Peyer's patch (tissue), 4 donors: ENCODE data around the gene VILL. TPM values are rescaled to one million over a fixed set of nuclear protein-coding genes. Genes with fewer than 3 reads are reported as not detected.
A peak's percentile ranks its signal among the peaks of the same experiment; 100 is the strongest.

Source experiments
- DNase-seq, 3 donors: peaks; one replicate each; pipeline ENCODE4 v3.0.0-alpha.2; 2017 to 2019
- H3K27ac ChIP-seq, 4 donors: fragments of 200-600 bp; sonication (generic); one replicate each; pipeline ENCODE4 v1.5.1; 2016 to 2019
- H3K27me3 ChIP-seq, 2 donors: fragments of 200-600 bp; sonication (generic); one replicate each; pipeline ENCODE4 v1.5.1; 2019
- H3K36me3 ChIP-seq, 3 donors: fragments of 200-600 bp; sonication (generic); one replicate each; pipeline ENCODE4 v1.5.1; 2016 to 2019
- H3K4me1 ChIP-seq, 4 donors: fragments of 200-600 bp; sonication (generic); one replicate each; pipeline ENCODE4 v1.5.1; 2016 to 2019
- H3K4me3 ChIP-seq, 4 donors: fragments of 200-600 bp; sonication (generic); 1 replicate in 3 of 4; 2 replicates in 1 of 4; pipeline ENCODE4 v1.5.1; 2016 to 2019; ENCODE audit warnings: mild to moderate bottlenecking in 1 of 4
- H3K9me3 ChIP-seq, 4 donors: fragments of 200-600 bp; sonication (generic); one replicate each; pipeline ENCODE4 v1.5.1; 2016 to 2019; ENCODE audit warnings: mild to moderate bottlenecking in 1 of 4
- CTCF ChIP-seq, 6 experiments: fragments of 450-650 bp in 4 of 6; fragments of 200-600 bp in 2 of 6; sonication (generic) in 1 of 6; IDR thresholded peaks; one replicate each; pipeline ENCODE4 v1.5.1; 2017 to 2019; ENCODE audit warnings: antibody characterized with exemption in 6 of 6, mild to moderate bottlenecking in 3 of 6, moderate library complexity in 1 of 6
- POLR2A ChIP-seq, 2 donors: fragments of 450-650 bp; IDR thresholded peaks; one replicate each; pipeline ENCODE4 v1.5.1; 2017; ENCODE audit warnings: antibody characterized with exemption in 2 of 2, mild to moderate bottlenecking in 2 of 2, moderate library complexity in 2 of 2
- total RNA-seq, 4 donors: library from RNA; depleted of rRNA; stranded (reverse); fragments of >200 nt; gene quantifications; one replicate each; pipeline ENCODE4 v1.1.0, GENCODE V29; 2016

VILL gene
- total RNA-seq, 4 donors from 2014 or later, result 59.4 to 309 (median 230) TPM

GRCh38 chr3:38022301-38022700 is 31.7 kb downstream of the VILL start:
- no peaks in the 10 kb centered on the region for H3K27me3 ChIP-seq
- H3K27ac ChIP-seq, result no peak overlapping the region
- H3K36me3 ChIP-seq, result peaks cover 0 to 19% (median 0%) of the 10 kb centered on the region in 3 donors
- H3K4me3 ChIP-seq, result no peak overlapping the region
- no peaks in the 10 kb centered on the region for H3K9me3 ChIP-seq
- peaks cover 0 to 18% (median 3%) of the 10 kb centered on the region in 4 donors for H3K4me1 ChIP-seq
- no peak for TF ChIP-seq CTCF (IDR thresholded peaks at IDR 0.05)
- TF ChIP-seq POLR2A (IDR thresholded peaks at IDR 0.05), result no peak
- DNase-seq, result peak in 1 of 3 donors; percentile 41

- H3K27ac ChIP-seq, result peak overlapping the region; percentile 92 to 96 (median 94)
- TF ChIP-seq POLR2A (IDR thresholded peaks at IDR 0.05), result no peak
- TF ChIP-seq CTCF (IDR thresholded peaks at IDR 0.05), result no peak
- H3K4me1 ChIP-seq, result peaks cover 0 to 18% (median 3%) of the 10 kb centered on the region in 4 donors
- H3K27me3 ChIP-seq, result no peaks in the 10 kb centered on the region
- no peaks in the 10 kb centered on the region for H3K9me3 ChIP-seq
- peak overlapping the region; percentile 65 to 90 (median 76) for H3K4me3 ChIP-seq
- peaks cover 0 to 12% (median 0%) of the 10 kb centered on the region in 3 donors for H3K36me3 ChIP-seq
- DNase-seq, result peak in 2 of 3 donors; percentile 36 to 41
Measured at GRCh38 chr3:38022896-38023709, 32.5 kb downstream of the VILL start.

- Histone ChIP-seq H3K36me3 (no peaks in the 10 kb centered on the region), H3K4me1 (peaks cover 3 to 35% (median 13%) of the 10 kb centered on the region in 4 donors), H3K4me3 (no peak overlapping the region), H3K27me3 (no peaks in the 10 kb centered on the region), H3K9me3 (no peaks in the 10 kb centered on the region), H3K27ac (no peak overlapping the region)
- DNase-seq, result peak in 2 of 3 donors; percentile 1 to 33
- no peak for TF ChIP-seq POLR2A (IDR thresholded peaks at IDR 0.05)
- no peak for TF ChIP-seq CTCF (IDR thresholded peaks at IDR 0.05)
Measured at GRCh38 chr3:38026856-38027255, 36.3 kb downstream of the VILL start.

GRCh38 chr3:38027466-38028465 is 37.2 kb downstream of the VILL start:
- TF ChIP-seq POLR2A (IDR thresholded peaks at IDR 0.05) (no peak), CTCF (IDR thresholded peaks at IDR 0.05) (no peak)
- Histone ChIP-seq H3K4me3 (no peak overlapping the region), H3K36me3 (no peaks in the 10 kb centered on the region), H3K27ac (no peak overlapping the region), H3K4me1 (peaks cover 3 to 34% (median 13%) of the 10 kb centered on the region in 4 donors), H3K27me3 (no peaks in the 10 kb centered on the region), H3K9me3 (no peaks in the 10 kb centered on the region)
- peak in 1 of 3 donors; percentile 35 for DNase-seq

- H3K27ac ChIP-seq, result peak overlapping the region; percentile 60 to 75 (median 64)
- H3K9me3 ChIP-seq, result no peaks in the 10 kb centered on the region
- no peaks in the 10 kb centered on the region for H3K36me3 ChIP-seq
- TF ChIP-seq CTCF (IDR thresholded peaks at IDR 0.05) (no peak), POLR2A (IDR thresholded peaks at IDR 0.05) (no peak)
- peak overlapping the region; percentile 46 to 66 (median 52) for H3K4me3 ChIP-seq
- DNase-seq, result peak in 1 of 3 donors; percentile 47
- H3K4me1 ChIP-seq, result peaks cover 3 to 24% (median 13%) of the 10 kb centered on the region in 4 donors
- no peaks in the 10 kb centered on the region for H3K27me3 ChIP-seq
Measured at GRCh38 chr3:38028621-38029361, 38.2 kb downstream of the VILL start.
